NCI-H460 (cell line): ENCODE measurements around the gene H2AZ2. TPM values are rescaled to one million over a fixed set of nuclear protein-coding genes. Genes with fewer than 3 reads are reported as not detected.
"Not testable (repeated sequence)": the region's sequence is repeated elsewhere in the genome, so short reads cannot be mapped to it uniquely, and the experiment has no call there.

Source experiments
- DNase-seq: peaks from one replicate; pipeline ENCODE4 v3.0.0-alpha.2; 2016; ENCODE audit warnings: low read depth; ENCODE audit errors: extremely low read depth
- total RNA-seq: library from RNA; depleted of rRNA; stranded (reverse); fragments of >200 nt; shearing (Covaris generic); gene quantifications from 2 replicates; pipeline ENCODE4 v1.2.3, GENCODE V29; 2014

The H2AZ2 gene
- total RNA-seq, 1 experiment from 2014 or later, result 220 TPM

GRCh38 chr7:44823255-44823781 is 24.6 kb downstream of the H2AZ2 start:
- no peak for DNase-seq

- DNase-seq, result no peak
Observed at GRCh38 chr7:44819292-44819691, 28.6 kb downstream of the H2AZ2 start.

GRCh38 chr7:44814919-44815318 is 33.0 kb downstream of the H2AZ2 start:
- DNase-seq, result no peak

- DNase-seq, result no peak
Observed at GRCh38 chr7:44811571-44811970, 36.3 kb downstream of the H2AZ2 start.

GRCh38 chr7:44811093-44811492 is 36.8 kb downstream of the H2AZ2 start:
- no peak for DNase-seq

- DNase-seq, result no peak
Observed at GRCh38 chr7:44808914-44809393, 38.9 kb downstream of the H2AZ2 start.

GRCh38 chr7:44805950-44806349 is 41.9 kb downstream of the H2AZ2 start:
- DNase-seq, result no peak

- DNase-seq, result not testable (repeated sequence)
Observed at GRCh38 chr7:44803828-44804519, 43.9 kb downstream of the H2AZ2 start.

- DNase-seq, result no peak
Observed at GRCh38 chr7:44802418-44803025, 45.4 kb downstream of the H2AZ2 start.

- DNase-seq, result no peak
Observed at GRCh38 chr7:44801890-44802289, 46.0 kb downstream of the H2AZ2 start.

- DNase-seq, result no peak
Observed at GRCh38 chr7:44799939-44800338, 47.9 kb downstream of the H2AZ2 start.

- no peak for DNase-seq
Observed at GRCh38 chr7:44798649-44799305, 49.1 kb downstream of the H2AZ2 start.

- peak; percentile 84 for DNase-seq
Observed at GRCh38 chr7:44797329-44798258, 50.3 kb downstream of the H2AZ2 start.

- peak; percentile 98 for DNase-seq
Observed at GRCh38 chr7:44796504-44797328, 51.2 kb downstream of the H2AZ2 start, which contains the start of gene PPIA. Gene PPIA, plus strand, starts transcription at chr7:44796681. Its CDS starts 44 bp downstream, at chr7:44796725.

GRCh38 chr7:44796034-44796503 is 51.8 kb downstream of the H2AZ2 start:
- DNase-seq, result peak; percentile 29

- DNase-seq, result no peak
Observed at GRCh38 chr7:44794331-44794730, 53.6 kb downstream of the H2AZ2 start.

- no peak for DNase-seq
Observed at GRCh38 chr7:44793919-44794318, 54.0 kb downstream of the H2AZ2 start.

- DNase-seq, result no peak
Observed at GRCh38 chr7:44791278-44792219, 56.3 kb downstream of the H2AZ2 start.
